ENCODE results near the gene VTI1A. TPM values are rescaled to one million over a fixed set of nuclear protein-coding genes. Genes with fewer than 3 reads are reported as not detected.

VTI1A gene
- total and polyA plus RNA-seq, 2 of the 4 experiments (the other 2 are of a cell fraction) = 9.7 to 24.9 TPM

DNA sequence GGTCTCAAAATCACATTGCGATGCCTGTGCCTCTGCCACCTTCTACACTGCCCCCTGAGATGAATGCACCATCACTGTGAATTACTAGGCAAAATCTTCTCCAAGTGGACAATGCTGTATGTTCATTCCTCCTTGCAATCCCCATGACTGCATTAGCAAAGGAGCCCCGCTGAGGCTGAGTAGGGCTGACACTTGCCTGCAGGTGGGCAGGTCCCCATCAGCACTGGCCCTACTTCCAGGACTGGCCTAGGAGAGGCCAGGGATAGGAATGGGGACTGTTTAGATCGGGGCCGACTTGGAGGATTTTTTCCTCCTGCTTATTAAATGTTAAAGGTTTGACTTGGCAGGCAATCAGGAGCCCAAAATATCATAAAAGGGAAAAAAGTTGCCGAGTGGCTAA is 376.0 kb downstream of the VTI1A start:
- 100% methylated on average over 2 of the region's 5 CpGs; no CpG with 5 or more reads in 1 of the 2 experiments for WGBS, 2 experiments (ENCODE audit: extremely low coverage in 2 of 2, insufficient read length in 1 of 2)
- no peak overlapping the region for H3K56ac ChIP-seq (ENCODE audit: extremely low read depth, insufficient read depth, low read length)
- CTCF ChIA-PET = no interaction called here

More for the DNA sequence above, 376.0 kb downstream of the VTI1A start:
- POLR2A ChIA-PET (ENCODE audit: unreplicated experiment) = no interaction called here
- H3K4ac ChIP-seq (ENCODE audit: low read depth, low read length) = no peak overlapping the region
- no peaks in the 10 kb centered on the region for H3K9me1 ChIP-seq (ENCODE audit: insufficient read depth, low read length)
- H3K23ac ChIP-seq (ENCODE audit: low read depth, low read length) = no peak overlapping the region
- dilution Hi-C loops (cut with HindIII; ENCODE audit: low sequenced_read_pairs, unreplicated experiment) = no loop called here
- no peaks in the 10 kb centered on the region for H3K79me1 ChIP-seq (ENCODE audit: low read depth in 1 of 2, low read length in 2 of 2)
- ATAC-seq (ENCODE audit: low read depth) (no peak), DNase-seq (no peak)
- no peak overlapping the region for H4K5ac ChIP-seq (ENCODE audit: low read depth, low read length)
- no peak overlapping the region for H3K9ac ChIP-seq (ENCODE audit: low read depth, low read length)
- TF ChIP-seq MAZ (IDR thresholded peaks at IDR 0.05; ENCODE audit: borderline replicate concordance, low read depth, low read length) = no peak
- TF ChIP-seq RAD21 (IDR thresholded peaks at IDR 0.05; ENCODE audit: low read length) = no peak
- TF ChIP-seq, protein P1, sequence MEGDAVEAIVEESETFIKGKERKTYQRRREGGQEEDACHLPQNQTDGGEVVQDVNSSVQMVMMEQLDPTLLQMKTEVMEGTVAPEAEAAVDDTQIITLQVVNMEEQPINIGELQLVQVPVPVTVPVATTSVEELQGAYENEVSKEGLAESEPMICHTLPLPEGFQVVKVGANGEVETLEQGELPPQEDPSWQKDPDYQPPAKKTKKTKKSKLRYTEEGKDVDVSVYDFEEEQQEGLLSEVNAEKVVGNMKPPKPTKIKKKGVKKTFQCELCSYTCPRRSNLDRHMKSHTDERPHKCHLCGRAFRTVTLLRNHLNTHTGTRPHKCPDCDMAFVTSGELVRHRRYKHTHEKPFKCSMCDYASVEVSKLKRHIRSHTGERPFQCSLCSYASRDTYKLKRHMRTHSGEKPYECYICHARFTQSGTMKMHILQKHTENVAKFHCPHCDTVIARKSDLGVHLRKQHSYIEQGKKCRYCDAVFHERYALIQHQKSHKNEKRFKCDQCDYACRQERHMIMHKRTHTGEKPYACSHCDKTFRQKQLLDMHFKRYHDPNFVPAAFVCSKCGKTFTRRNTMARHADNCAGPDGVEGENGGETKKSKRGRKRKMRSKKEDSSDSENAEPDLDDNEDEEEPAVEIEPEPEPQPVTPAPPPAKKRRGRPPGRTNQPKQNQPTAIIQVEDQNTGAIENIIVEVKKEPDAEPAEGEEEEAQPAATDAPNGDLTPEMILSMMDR (conservative IDR thresholded peaks at IDR 0.05; ENCODE audit: low read depth, low read length) = no peak
- TF ChIP-seq BHLHE40 (IDR thresholded peaks at IDR 0.05; ENCODE audit: low read depth, low read length) = no peak
- TF ChIP-seq POLR2A (IDR thresholded peaks at IDR 0.05; ENCODE audit: low read depth, low read length) = no peak
- no peak for TF ChIP-seq FOS (IDR thresholded peaks at IDR 0.05; ENCODE audit: low read depth, low read length)
- TF ChIP-seq RCOR1 (IDR thresholded peaks at IDR 0.05; ENCODE audit: insufficient replicate concordance, low read length) = no peak
- TF ChIP-seq MXI1 (IDR thresholded peaks at IDR 0.05; ENCODE audit: borderline replicate concordance, low read depth, low read length) = no peak
- no peak for TF ChIP-seq NFE2L2 (IDR thresholded peaks at IDR 0.05; ENCODE audit: low read depth, low read length)
- TF ChIP-seq, protein P2, sequence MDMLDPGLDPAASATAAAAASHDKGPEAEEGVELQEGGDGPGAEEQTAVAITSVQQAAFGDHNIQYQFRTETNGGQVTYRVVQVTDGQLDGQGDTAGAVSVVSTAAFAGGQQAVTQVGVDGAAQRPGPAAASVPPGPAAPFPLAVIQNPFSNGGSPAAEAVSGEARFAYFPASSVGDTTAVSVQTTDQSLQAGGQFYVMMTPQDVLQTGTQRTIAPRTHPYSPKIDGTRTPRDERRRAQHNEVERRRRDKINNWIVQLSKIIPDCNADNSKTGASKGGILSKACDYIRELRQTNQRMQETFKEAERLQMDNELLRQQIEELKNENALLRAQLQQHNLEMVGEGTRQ (IDR thresholded peaks at IDR 0.05; ENCODE audit: low read depth, low read length) = no peak
- no peak for TF ChIP-seq CEBPB (IDR thresholded peaks at IDR 0.05; ENCODE audit: low read depth, low read length)
- TF ChIP-seq CHD1 (IDR thresholded peaks at IDR 0.05; ENCODE audit: low read depth, low read length) = no peak
- TF ChIP-seq, protein P3, sequence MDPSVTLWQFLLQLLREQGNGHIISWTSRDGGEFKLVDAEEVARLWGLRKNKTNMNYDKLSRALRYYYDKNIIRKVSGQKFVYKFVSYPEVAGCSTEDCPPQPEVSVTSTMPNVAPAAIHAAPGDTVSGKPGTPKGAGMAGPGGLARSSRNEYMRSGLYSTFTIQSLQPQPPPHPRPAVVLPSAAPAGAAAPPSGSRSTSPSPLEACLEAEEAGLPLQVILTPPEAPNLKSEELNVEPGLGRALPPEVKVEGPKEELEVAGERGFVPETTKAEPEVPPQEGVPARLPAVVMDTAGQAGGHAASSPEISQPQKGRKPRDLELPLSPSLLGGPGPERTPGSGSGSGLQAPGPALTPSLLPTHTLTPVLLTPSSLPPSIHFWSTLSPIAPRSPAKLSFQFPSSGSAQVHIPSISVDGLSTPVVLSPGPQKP (IDR thresholded peaks at IDR 0.05; ENCODE audit: borderline replicate concordance, low read depth, low read length) = no peak
- no peak for TF ChIP-seq RFX5 (IDR thresholded peaks at IDR 0.05; ENCODE audit: low read depth, low read length)
- no peak overlapping the region for H2AK5ac ChIP-seq (ENCODE audit: low read depth, low read length)
- intact Hi-C loops (cut with micrococcal nuclease) = no loop called here
- H3K36me3 ChIP-seq (ENCODE audit: control insufficient read depth, insufficient read depth, low read length) = no peaks in the 10 kb centered on the region
- H2BK20ac ChIP-seq (ENCODE audit: low read depth, low read length) = no peak overlapping the region
- H3K4me1 ChIP-seq (ENCODE audit: control insufficient read depth, insufficient read depth, low read length) = no peaks in the 10 kb centered on the region; the same call in 1 of the 2 replicates
- no TSS peak for BruUV-seq (replicated peaks)
- H2BK15ac ChIP-seq (ENCODE audit: low read depth, low read length) = no peak overlapping the region
- H3K27me3 ChIP-seq (ENCODE audit: control insufficient read depth, insufficient read depth, low read length) = no peaks in the 10 kb centered on the region
- no peak overlapping the region for H3K18ac ChIP-seq (ENCODE audit: low read depth, low read length)
- no peaks in the 10 kb centered on the region for H4K20me1 ChIP-seq (ENCODE audit: insufficient read depth, low read length)
- H4K91ac ChIP-seq (ENCODE audit: insufficient read depth, low read depth, low read length) = no peak overlapping the region
- H2BK120ac ChIP-seq (ENCODE audit: low read depth, low read length) = no peak overlapping the region
- no peak overlapping the region for H2AK9ac ChIP-seq (replicated peaks; ENCODE audit: low read depth, low read length, poor library complexity)
- H4K8ac ChIP-seq (ENCODE audit: low read depth in 2 of 2, low read length in 2 of 2) = no peak overlapping the region
- H3K27ac ChIP-seq (ENCODE audit: insufficient read depth, low read length) = no peak overlapping the region
- in situ Hi-C loops (cut with MboI; ENCODE audit: low sequenced_read_pairs) = no loop called here
- no peak overlapping the region for H3K14ac ChIP-seq (replicated peaks; ENCODE audit: low read depth, low read length)
- no peak overlapping the region for H3K4me3 ChIP-seq (ENCODE audit: insufficient read depth, low read depth, low read length)
- H3K9me3 ChIP-seq (ENCODE audit: control insufficient read depth, insufficient read depth, low read length) = no peaks in the 10 kb centered on the region
- H3K4me2 ChIP-seq (ENCODE audit: low read depth, low read length) = no peak overlapping the region
- H2AFZ ChIP-seq (replicated peaks; ENCODE audit: low read length, poor library complexity) = no peak overlapping the region
- no peak overlapping the region for H2BK5ac ChIP-seq (ENCODE audit: low read depth, low read length, poor library complexity, severe bottlenecking)

Measured in IMR-90 (cell line).